B cell (primary cell): Measurements from ENCODE around the gene TRRAP. TPM values are rescaled to one million over a fixed set of nuclear protein-coding genes. Genes with fewer than 3 reads are reported as not detected.

Experiments used
- ATAC-seq: fragments of 200-7000 bp; cut with Tn5 transposase; one replicate; pipeline ENCODE4 v1.10.0; 2021; ENCODE audit warnings: low read depth, mild to moderate bottlenecking, moderate number of reproducible peaks, moderate library complexity
- CTCF ChIA-PET: fragments of 350-600 bp; sonication (Branson Sonifier 250); formaldehyde crosslinking; loops from one replicate; lab custom pipeline; 2021; ENCODE audit warnings: antibody characterized with exemption, inconsistent platforms; lab: Charles Lee
- POLR2A ChIA-PET: fragments of 350-600 bp; sonication (Branson Sonifier 250); formaldehyde crosslinking; loops from one replicate; lab custom pipeline; 2021; ENCODE audit warnings: antibody characterized with exemption; lab: Charles Lee
- DNase-seq: peaks from one replicate; pipeline ENCODE4 v3.0.0; 2013
- H2AFZ ChIP-seq: 2 replicates; pipeline ENCODE4 v1.6.1; 2012; ENCODE audit warnings: mild to moderate bottlenecking, low read depth, low read length; ENCODE audit not compliant: insufficient read depth, poor library complexity, severe bottlenecking
- H3K27ac ChIP-seq, 2 donors: 1 replicate in 1 of 2; 2 replicates in 1 of 2; pipeline ENCODE4 v1.5.1; 2012 to 2013; ENCODE audit warnings: low read length in 2 of 2, mild to moderate bottlenecking in 2 of 2, moderate library complexity in 1 of 2
- H3K27me3 ChIP-seq, 4 experiments: fragments of 200-600 bp in 1 of 4; sonication (generic) in 1 of 4; replicated peaks in 1 of 4; 1 replicate in 2 of 4; 2 replicates in 2 of 4; pipeline versions ENCODE4 v1.6.1 to v1.7.0; 2013 to 2016; ENCODE audit warnings: low read length in 3 of 4, mild to moderate bottlenecking in 2 of 4, mixed read lengths in 1 of 4, moderate library complexity in 1 of 4; ENCODE audit not compliant: insufficient read depth in 4 of 4, control insufficient read depth in 3 of 4; ENCODE audit errors: control extremely low read depth in 1 of 4
- H3K36me3 ChIP-seq, 2 experiments: replicated peaks in 1 of 2; 1 replicate in 1 of 2; 2 replicates in 1 of 2; pipeline versions ENCODE4 v1.6.1 to v1.7.1; 2013; ENCODE audit warnings: low read length in 1 of 2; ENCODE audit not compliant: insufficient read depth in 2 of 2, control insufficient read depth in 1 of 2; ENCODE audit errors: control extremely low read depth in 1 of 2, extremely low read depth in 1 of 2
- H3K4me1 ChIP-seq, 2 donors: fragments of 200-600 bp in 1 of 2; sonication (generic) in 1 of 2; 1 replicate in 1 of 2; 2 replicates in 1 of 2; pipeline versions ENCODE4 v1.5.1 to v1.6.1; 2013 to 2017; ENCODE audit warnings: low read length in 2 of 2; ENCODE audit not compliant: control insufficient read depth in 2 of 2, insufficient read depth in 2 of 2
- H3K4me2 ChIP-seq: replicated peaks from 2 replicates; pipeline ENCODE3; 2012; ENCODE audit warnings: mild to moderate bottlenecking, low read depth, low read length; ENCODE audit not compliant: poor library complexity, severe bottlenecking
- H3K4me3 ChIP-seq, 5 experiments: fragments of 200-600 bp in 1 of 5; sonication (generic) in 1 of 5; 1 replicate in 3 of 5; 2 replicates in 2 of 5; pipeline versions ENCODE4 v1.5.1 to v1.7.0; 2011 to 2016; ENCODE audit warnings: low read length in 4 of 5, mild to moderate bottlenecking in 4 of 5, low read depth in 2 of 5, control low read depth in 1 of 5, moderate library complexity in 1 of 5; ENCODE audit not compliant: insufficient read depth in 1 of 5; ENCODE audit errors: control extremely low read depth in 1 of 5, extremely low read depth in 1 of 5
- H3K79me2 ChIP-seq: fragments of 200-600 bp; sonication (generic); one replicate; pipeline ENCODE4 v1.6.0; 2016; ENCODE audit warnings: low read length; ENCODE audit not compliant: control insufficient read depth, insufficient read depth
- H3K9ac ChIP-seq: fragments of 200-600 bp; sonication (generic); 2 replicates; pipeline ENCODE4 v1.6.1; 2017; ENCODE audit warnings: mild to moderate bottlenecking, low read length, moderate library complexity
- H3K9me3 ChIP-seq, 3 donors: one replicate each; pipeline versions ENCODE4 v1.6.1 to v1.7.1; 2013; ENCODE audit warnings: low read length in 2 of 3; ENCODE audit not compliant: control insufficient read depth in 2 of 3, insufficient read depth in 1 of 3; ENCODE audit errors: control extremely low read depth in 1 of 3
- H4K20me1 ChIP-seq: 2 replicates; pipeline ENCODE4 v1.6.0; 2012; ENCODE audit warnings: mild to moderate bottlenecking, low read length; ENCODE audit not compliant: insufficient read depth, control insufficient read depth, poor library complexity, severe bottlenecking
- H3K27ac Mint-ChIP-seq: one replicate; pipeline ENCODE4 v1.8.0; 2021; ENCODE audit warnings: mixed read lengths
- H3K27me3 Mint-ChIP-seq: one replicate; pipeline ENCODE4 v1.8.0; 2021; ENCODE audit warnings: mixed read lengths
- H3K4me1 Mint-ChIP-seq: one replicate; pipeline ENCODE4 v1.8.0; 2021; ENCODE audit warnings: mixed read lengths
- H3K4me3 Mint-ChIP-seq: one replicate; pipeline ENCODE4 v1.8.0; 2021; ENCODE audit warnings: mixed read lengths
- H3K9me3 Mint-ChIP-seq: one replicate; pipeline ENCODE4 v1.8.0; 2022; ENCODE audit warnings: mixed read lengths; ENCODE audit not compliant: insufficient read depth
- EZH2 ChIP-seq: IDR thresholded peaks from 2 replicates; pipeline ENCODE4 v1.6.1; 2012; ENCODE audit warnings: borderline replicate concordance, low read depth, mild to moderate bottlenecking, moderate library complexity, low read length; ENCODE audit not compliant: insufficient read depth, poor library complexity, severe bottlenecking
- WGBS: methylation state at CpG from one replicate; pipeline ENCODE4 v1.1.5; 2013; ENCODE audit warnings: missing lambda C conversion rate; ENCODE audit not compliant: insufficient coverage; 5-methylcytosine and 5-hydroxymethylcytosine counted together
- intact Hi-C: fragments of 100-400 bp; cut with micrococcal nuclease; formaldehyde crosslinking; loops from one replicate; pipeline ENCODE4 v1.10.0; 2022
- polyA plus RNA-seq: library from polyadenylated mRNA; depleted of rRNA; stranded (reverse); fragments of >200 nt; gene quantifications from 2 replicates; pipeline ENCODE4 v1.2.3, GENCODE V29; 2012
- total RNA-seq, 2 donors: library from RNA; stranded (reverse); fragments of 120-200 nt in 1 of 2; gene quantifications; 1 replicate in 1 of 2; 2 replicates in 1 of 2; pipeline versions ENCODE4 v1.2.3 to v1.2.4, GENCODE V29; 2013 to 2022
- TF ChIP-seq, protein P1 (sequence below): fragments of 200-600 bp; IDR thresholded peaks from one replicate; pipeline ENCODE4 v1.8.0; 2022; ENCODE audit warnings: antibody characterized with exemption, mild to moderate bottlenecking

TRRAP gene
- total and polyA plus RNA-seq, 2 donors (not counting 1 experiment from before 2014, with no cell fraction given): 25.4 to 102 TPM

DNA sequence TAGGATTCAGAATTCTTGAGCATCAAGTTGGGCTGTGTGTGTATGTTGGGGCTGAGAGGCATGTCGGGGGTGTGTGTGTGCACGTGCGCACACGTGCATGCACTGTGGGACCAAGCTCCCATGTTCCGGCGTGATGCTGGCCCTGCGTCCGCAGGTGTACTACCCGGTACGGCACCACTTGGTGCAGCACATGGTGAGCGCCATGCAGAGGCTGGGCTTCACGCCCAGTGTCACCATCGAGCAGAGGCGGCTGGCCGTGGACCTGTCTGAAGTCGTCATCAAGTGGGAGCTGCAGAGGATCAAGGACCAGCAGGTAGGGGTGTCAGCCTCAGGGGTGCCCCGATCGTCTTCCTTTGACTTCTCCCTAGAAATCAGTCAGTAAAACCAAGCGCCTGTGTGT is 77.7 kb downstream of the TRRAP start:
- H3K4me3 Mint-ChIP-seq: no peak overlapping the region
- TF ChIP-seq, protein P1, sequence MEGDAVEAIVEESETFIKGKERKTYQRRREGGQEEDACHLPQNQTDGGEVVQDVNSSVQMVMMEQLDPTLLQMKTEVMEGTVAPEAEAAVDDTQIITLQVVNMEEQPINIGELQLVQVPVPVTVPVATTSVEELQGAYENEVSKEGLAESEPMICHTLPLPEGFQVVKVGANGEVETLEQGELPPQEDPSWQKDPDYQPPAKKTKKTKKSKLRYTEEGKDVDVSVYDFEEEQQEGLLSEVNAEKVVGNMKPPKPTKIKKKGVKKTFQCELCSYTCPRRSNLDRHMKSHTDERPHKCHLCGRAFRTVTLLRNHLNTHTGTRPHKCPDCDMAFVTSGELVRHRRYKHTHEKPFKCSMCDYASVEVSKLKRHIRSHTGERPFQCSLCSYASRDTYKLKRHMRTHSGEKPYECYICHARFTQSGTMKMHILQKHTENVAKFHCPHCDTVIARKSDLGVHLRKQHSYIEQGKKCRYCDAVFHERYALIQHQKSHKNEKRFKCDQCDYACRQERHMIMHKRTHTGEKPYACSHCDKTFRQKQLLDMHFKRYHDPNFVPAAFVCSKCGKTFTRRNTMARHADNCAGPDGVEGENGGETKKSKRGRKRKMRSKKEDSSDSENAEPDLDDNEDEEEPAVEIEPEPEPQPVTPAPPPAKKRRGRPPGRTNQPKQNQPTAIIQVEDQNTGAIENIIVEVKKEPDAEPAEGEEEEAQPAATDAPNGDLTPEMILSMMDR: no peak
- TF ChIP-seq EZH2: no peak
- H3K27ac Mint-ChIP-seq: no peak overlapping the region
- no peaks in the 10 kb centered on the region for H3K9me3 ChIP-seq
- no peaks in the 10 kb centered on the region for H3K9me3 Mint-ChIP-seq
- H3K4me1 ChIP-seq: no peaks in the 10 kb centered on the region
- ChIA-PET POLR2A (no interaction called here), CTCF (no interaction called here)
- no peaks in the 10 kb centered on the region for H4K20me1 ChIP-seq
- H3K36me3 ChIP-seq: peaks cover 0 to 92% of the 10 kb centered on the region in 2 experiments
- no peaks in the 10 kb centered on the region for H3K4me1 Mint-ChIP-seq
- H2AFZ ChIP-seq: no peak overlapping the region
- no peak overlapping the region for H3K4me2 ChIP-seq
- no peaks in the 10 kb centered on the region for H3K27me3 Mint-ChIP-seq
- no peaks in the 10 kb centered on the region for H3K27me3 ChIP-seq
- 99% methylated on average over 19 of the region's 19 CpGs for WGBS
- no peak for ATAC-seq
- H3K4me3 ChIP-seq: no peak overlapping the region
- intact Hi-C loops: no loop called here
- H3K79me2 ChIP-seq: no peaks in the 10 kb centered on the region
- no peak overlapping the region for H3K27ac ChIP-seq
- H3K9ac ChIP-seq: no peak overlapping the region
- DNase-seq: no peak

DNA sequence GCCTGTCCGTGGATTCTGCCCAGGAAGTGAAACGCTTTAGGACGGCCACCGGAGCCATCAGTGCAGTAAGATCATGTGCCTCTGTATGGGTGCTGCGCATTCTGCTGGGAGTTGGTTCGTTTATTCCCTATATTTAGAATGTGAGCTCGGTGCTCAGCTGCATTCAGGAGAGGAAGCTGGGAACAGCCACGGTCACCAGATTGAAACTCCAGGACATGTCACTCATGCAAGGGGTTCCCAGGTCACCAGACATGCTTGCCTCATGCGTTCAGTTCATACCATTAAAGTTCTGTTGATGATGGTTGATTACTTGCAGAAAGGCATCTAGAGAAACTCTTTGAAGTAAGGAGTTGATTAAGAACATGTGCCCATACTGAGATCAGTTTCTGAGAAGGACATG is 78.1 kb downstream of the TRRAP start:
- no peak overlapping the region for H3K4me3 ChIP-seq
- no peaks in the 10 kb centered on the region for H3K9me3 ChIP-seq
- WGBS: 96% methylated on average over 9 of the region's 9 CpGs
- peaks cover 0 to 92% of the 10 kb centered on the region in 2 experiments for H3K36me3 ChIP-seq
- H4K20me1 ChIP-seq: no peaks in the 10 kb centered on the region
- no peak overlapping the region for H3K9ac ChIP-seq
- intact Hi-C loops: no loop called here
- ATAC-seq (no peak), DNase-seq (no peak)
- no peak overlapping the region for H3K27ac ChIP-seq
- Mint-ChIP-seq H3K27ac (no peak overlapping the region), H3K4me1 (no peaks in the 10 kb centered on the region), H3K4me3 (no peak overlapping the region), H3K9me3 (no peaks in the 10 kb centered on the region), H3K27me3 (no peaks in the 10 kb centered on the region)
- H2AFZ ChIP-seq: no peak overlapping the region
- ChIA-PET POLR2A (no interaction called here), CTCF (no interaction called here)
- H3K4me1 ChIP-seq: no peaks in the 10 kb centered on the region
- H3K27me3 ChIP-seq: no peaks in the 10 kb centered on the region
- H3K4me2 ChIP-seq: no peak overlapping the region
- no peak for TF ChIP-seq EZH2
- TF ChIP-seq, protein P1: no peak
- H3K79me2 ChIP-seq: no peaks in the 10 kb centered on the region
